Activated CD4-positive, CD25-positive, alpha-beta regulatory T cell (primary cell): ENCODE measurements around the gene MRPS18A.
A peak's percentile ranks its signal among the peaks of the same experiment; 100 is the strongest.
"Not testable (repeated sequence)": the region's sequence is repeated elsewhere in the genome, so short reads cannot be mapped to it uniquely, and the experiment has no call there.

Source experiments
- DNase-seq, 4 experiments: peaks; one replicate each; lab custom pipeline; 2025; lab: John Stamatoyannopoulos, UW

MRPS18A gene

GRCh38 chr6:43671011-43671800, 16.4 kb downstream of the MRPS18A start:
- no peak for DNase-seq

GRCh38 chr6:43670623-43670986, 17.0 kb downstream of the MRPS18A start:
- no peak for DNase-seq

- DNase-seq: no peak
Measured at GRCh38 chr6:43669922-43670622, 17.5 kb downstream of the MRPS18A start.

- no peak for DNase-seq
Measured at GRCh38 chr6:43669050-43669921, 18.3 kb downstream of the MRPS18A start.

- no peak for DNase-seq
Measured at GRCh38 chr6:43668151-43669028, 19.2 kb downstream of the MRPS18A start.

GRCh38 chr6:43667245-43668150, 20.1 kb downstream of the MRPS18A start:
- peak; percentile 52 to 85 (median 72) for DNase-seq

- DNase-seq: no peak
Measured at GRCh38 chr6:43666196-43666920, 21.2 kb downstream of the MRPS18A start.

- DNase-seq: no peak
Measured at GRCh38 chr6:43665376-43665775, 22.2 kb downstream of the MRPS18A start.

GRCh38 chr6:43662948-43663347, 24.6 kb downstream of the MRPS18A start:
- not testable (repeated sequence) for DNase-seq

GRCh38 chr6:43658161-43658560, 29.4 kb downstream of the MRPS18A start:
- no peak for DNase-seq

GRCh38 chr6:43657221-43657802, 30.3 kb downstream of the MRPS18A start:
- no peak for DNase-seq

GRCh38 chr6:43652822-43653221, 34.8 kb downstream of the MRPS18A start:
- not testable (repeated sequence) for DNase-seq

- no peak for DNase-seq
Measured at GRCh38 chr6:43648248-43648647, 39.3 kb downstream of the MRPS18A start.

- DNase-seq: no peak
Measured at GRCh38 chr6:43647613-43648012, 40.0 kb downstream of the MRPS18A start.

- DNase-seq: no peak
Measured at GRCh38 chr6:43645613-43645964, 42.0 kb downstream of the MRPS18A start.

- DNase-seq: peak in 3 of 4 experiments; percentile 39 to 44 (median 43)
Measured at GRCh38 chr6:43644940-43645612, 42.5 kb downstream of the MRPS18A start, which contains the start of gene RSPH9. Gene RSPH9 (plus strand): TSS chr6:43645036. CDS start chr6:43645099, 63 bp downstream.

- DNase-seq: no peak
Measured at GRCh38 chr6:43639984-43640800, 47.4 kb downstream of the MRPS18A start.

- no peak for DNase-seq
Measured at GRCh38 chr6:43636308-43636659, 51.3 kb downstream of the MRPS18A start.
